Hematopoietic multipotent progenitor cell treated with erythropoietin and hydrocortisone succinate and interleukin-3 and kit ligand, for 15 days (in vitro differentiated cells): ENCODE measurements around the gene RABL6.
"Not testable (repeated sequence)": the region's sequence is repeated elsewhere in the genome, so short reads cannot be mapped to it uniquely, and the experiment has no call there.

Experiments used
- DNase-seq: peaks from one replicate; pipeline ENCODE4 v3.0.0-alpha.2; 2015; ENCODE audit warnings: low spot score

RABL6 gene

DNA sequence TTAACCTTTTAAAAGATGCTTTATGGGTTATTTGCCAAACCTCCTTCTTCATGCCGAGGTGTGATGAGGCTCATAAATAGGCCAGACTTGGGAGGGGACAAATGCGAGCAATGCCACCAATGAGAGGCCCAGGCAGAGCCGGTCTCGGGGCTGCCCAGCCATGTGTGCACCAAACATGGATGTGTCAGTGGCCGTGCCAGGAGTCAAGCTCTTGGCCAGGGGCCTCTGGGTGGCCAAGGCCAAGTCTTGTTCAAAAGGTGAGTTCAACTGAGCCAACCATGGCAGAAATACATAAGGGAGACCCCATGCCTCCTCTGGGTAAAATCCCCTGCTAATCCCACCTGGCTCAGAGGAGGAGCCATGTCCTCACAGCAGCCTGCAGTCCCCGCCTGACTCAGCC lies 32.6 kb upstream of the RABL6 start:
- DNase-seq: no peak

DNA sequence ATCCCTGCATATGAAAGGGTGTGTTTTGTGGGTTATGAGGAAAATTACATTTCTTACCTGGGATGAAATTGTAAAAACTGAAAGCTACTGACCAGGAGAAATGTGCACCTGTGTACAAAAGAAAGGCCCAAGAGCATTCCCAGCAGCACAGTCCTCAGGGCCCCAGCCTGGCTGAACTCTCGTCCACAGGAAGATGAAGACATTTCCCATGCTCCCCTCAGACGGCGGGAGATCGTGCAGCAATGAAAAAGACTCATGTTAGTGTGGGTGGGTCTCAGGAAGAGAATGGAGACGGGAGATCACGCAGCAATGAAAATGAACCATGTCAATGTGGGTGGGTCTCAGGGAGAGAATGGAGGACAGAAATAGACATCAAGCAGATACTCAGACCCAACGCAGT lies 30.8 kb upstream of the RABL6 start:
- DNase-seq: no peak

DNA sequence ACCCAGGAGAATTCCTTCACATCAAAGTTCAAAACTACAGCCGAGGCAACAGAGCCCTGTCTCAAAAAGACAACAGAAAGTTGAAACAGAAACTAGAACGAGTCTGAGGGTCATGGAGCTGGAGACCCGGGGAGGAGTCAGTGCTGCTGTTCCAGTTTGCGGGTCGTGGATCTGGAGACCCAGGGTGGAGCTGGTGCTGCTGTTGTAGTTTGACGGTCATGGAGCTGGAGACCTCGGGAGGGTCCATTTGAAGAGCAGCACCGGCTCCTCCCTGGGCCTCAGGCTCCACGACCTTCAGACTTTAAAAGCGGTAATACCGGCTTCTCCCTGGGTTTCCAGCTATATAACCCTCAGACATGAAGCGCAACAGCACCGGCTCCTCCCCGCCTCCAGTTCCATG lies 30.4 kb upstream of the RABL6 start:
- DNase-seq: no peak

DNA sequence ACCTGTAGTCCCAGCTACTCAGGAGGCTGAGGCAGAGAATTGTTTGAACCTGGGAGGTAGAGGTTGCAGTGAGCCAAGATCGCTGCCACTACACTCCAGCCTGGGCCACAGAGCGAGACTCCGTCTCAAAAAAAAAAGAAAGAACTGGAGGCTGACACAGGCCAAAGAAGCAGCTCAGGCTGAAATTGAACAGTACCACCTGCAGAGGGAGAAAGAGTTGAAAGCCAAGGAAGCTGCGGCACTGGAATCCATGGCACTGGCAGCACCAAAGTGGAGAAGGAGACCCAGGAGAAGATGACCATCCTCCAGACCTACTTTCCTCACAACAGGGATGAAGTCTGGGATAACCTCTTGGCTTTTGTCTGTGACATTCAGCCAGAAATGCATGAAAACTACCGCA lies 27.9 kb upstream of the RABL6 start:
- no peak for DNase-seq

DNA sequence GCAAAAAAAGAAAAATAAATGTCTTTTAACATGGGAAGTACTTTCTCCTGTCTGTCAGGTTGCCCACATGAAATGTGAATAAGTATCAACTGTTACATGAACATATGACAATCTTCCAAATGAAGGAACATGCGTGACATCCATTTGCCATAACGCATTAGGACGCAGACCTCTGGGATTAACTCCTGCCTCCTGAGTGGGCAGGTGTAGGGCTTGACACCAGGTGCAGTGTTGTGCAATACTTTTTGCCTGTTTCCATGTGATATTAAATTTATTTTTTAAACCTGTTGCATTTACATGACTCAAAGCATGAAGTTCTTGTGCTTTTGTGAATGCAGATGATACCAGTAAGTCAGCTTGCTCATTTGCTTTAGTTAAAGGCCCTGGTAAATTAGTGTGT lies 25.3 kb upstream of the RABL6 start:
- no peak for DNase-seq

DNA sequence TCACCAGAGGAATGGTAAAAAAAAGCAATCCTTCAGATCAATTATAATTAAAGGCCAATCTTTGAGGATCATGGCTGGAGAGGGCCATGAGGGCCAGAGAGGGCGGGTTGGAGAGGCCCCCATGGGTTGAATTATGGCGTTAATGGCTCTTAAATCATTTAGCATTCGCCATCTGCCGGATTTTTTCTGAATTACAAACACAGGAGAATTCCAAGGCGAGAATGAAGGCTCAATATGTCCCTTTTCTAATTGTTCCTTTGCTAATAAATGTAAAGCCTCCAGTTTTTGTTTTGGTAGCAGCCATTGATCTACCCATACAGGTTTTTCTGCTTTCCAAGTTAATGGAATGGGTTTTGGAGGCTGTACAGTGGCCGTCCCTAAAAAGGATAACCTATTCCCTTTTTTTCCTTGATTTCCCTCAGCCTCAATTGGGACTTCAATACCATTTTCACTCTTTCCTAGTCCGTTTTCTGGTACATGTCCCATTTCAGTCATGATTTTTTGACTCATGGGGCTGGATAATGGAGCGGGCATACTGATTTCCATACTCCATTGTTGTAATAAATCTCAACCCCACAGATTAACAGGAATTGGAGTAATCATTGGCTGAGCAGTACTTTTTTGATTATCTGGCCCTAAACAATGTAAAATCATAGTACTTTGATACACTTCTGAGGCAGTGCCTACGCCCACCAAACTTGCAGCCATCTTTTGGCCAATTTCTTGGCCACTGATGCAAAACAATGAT lies 23.3 kb upstream of the RABL6 start:
- peak; percentile 42 for DNase-seq

DNA sequence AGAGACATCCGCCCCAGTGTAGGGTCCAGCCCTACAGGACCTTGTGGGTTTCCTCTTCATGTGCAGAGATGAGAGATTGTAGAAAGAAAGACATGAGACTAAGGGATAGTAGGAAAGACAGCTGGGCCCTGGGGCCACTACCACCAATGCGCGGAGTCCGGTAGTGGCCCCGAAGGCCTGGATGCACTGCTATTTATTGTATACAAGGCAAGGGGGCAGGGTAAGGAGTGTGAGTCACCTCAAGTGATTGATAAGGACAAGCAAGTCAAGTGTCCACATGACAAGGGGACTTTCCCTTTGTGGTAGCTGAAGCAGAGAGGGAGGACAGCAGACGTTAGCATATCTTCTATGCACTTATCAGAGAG lies 22.8 kb upstream of the RABL6 start:
- DNase-seq: no peak

DNA sequence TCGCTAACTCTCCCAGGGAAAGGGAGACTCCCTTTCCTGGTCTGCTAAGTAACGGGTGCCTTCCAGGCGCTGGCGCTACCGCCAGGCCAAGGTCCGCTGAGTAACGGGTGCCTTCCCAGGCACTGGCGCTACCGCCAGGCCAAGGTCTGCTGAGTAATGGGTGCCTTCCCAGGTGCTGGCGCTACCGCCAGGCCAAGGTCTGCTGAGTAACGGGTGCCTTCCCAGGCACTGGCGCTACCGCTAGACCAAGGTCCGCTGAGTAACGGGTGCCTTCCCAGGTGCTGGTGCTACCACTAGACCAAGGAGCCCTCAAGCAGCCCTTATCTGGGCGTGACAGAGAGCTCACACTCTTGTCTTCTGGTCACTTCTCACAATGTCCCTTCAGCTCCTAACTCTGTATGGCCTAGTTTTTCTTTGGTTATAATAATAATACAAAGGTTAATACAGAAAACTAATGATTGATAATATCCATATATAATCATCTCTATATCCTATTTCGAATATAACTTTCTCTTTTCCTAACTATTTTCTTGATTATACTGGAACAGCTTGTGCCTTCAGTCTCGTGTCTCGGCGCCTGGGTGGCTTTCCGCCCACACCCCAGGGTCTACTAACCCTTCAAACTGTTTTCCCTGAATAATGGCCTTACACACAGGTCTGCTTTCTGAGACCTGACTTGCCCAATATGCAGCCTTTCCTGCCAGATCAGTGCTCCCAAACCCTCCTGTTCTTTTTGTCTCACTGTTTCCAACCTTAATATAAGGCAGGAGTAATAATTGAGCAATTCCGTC lies 22.0 kb upstream of the RABL6 start:
- not testable (repeated sequence) for DNase-seq

DNA sequence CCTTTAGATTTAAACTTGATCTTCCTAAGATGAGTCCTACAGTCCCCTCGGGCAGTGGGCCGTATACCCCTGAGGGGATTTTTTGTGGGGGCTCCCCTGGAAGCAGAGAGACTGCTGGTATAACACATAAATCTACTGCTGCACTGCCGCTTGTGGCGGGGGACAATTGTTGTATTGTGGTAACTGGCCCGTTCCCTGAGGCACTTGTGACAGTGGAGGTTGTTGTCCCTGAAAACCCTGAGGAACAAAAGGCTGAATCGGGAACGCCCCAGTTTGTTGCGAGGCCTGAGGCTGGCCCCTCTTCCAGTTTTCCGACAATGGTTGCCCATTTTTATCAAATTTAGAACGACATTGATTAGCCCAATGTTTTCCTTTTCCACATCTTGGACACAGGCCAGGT lies 21.3 kb upstream of the RABL6 start:
- no peak for DNase-seq

DNA sequence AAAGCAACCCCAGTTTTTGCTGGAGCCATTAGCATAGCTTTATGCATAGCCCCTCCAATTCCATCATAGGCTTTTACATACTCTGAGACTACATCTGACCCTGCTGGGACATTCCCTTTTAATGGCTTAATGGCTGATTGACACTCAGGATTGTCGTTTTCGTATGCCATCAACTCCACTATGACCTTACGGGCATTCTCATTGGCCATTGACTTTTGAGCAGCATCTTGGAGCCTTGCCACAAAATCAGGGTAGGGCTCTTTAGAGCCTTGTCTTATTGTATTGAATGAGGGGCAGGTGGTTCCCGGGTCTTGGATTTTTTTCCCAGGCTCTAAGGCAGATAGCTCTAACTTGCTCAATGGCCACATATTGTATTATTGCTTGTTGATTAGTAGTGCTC lies 20.8 kb upstream of the RABL6 start:
- not testable (repeated sequence) for DNase-seq

DNA sequence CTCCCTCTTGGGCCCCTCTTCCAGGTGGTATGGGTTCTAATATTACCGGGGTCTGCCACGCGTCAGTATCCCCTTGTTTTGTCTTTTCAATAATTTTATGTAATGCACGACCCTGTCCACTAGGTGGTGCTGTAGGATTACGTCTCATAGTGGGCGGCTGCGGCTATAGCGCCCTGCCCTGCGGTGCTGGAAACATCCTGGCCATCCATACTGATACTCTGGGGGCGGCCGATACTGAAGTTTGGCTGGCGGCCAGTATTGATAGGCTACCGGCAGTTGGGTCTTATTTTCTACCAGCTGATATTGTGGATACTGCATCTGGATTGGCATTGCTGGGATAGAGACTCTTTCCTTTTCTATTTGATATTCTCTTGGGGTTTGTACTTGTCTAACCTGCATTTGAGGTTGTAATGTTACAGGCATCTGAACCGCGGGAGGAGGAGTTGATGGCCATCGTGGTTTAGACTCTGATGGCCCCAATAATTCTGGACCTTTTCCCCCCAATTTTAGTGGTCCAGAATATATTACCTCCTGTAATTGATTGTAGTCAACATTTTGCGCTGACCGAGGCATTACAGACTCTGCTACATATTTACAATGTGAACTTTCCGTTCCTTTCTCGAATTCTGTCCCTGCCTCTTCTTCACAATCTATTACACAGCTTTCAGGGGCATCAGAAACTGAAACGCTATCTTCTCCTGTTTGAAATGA lies 19.9 kb upstream of the RABL6 start:
- peak; percentile 88 for DNase-seq

DNA sequence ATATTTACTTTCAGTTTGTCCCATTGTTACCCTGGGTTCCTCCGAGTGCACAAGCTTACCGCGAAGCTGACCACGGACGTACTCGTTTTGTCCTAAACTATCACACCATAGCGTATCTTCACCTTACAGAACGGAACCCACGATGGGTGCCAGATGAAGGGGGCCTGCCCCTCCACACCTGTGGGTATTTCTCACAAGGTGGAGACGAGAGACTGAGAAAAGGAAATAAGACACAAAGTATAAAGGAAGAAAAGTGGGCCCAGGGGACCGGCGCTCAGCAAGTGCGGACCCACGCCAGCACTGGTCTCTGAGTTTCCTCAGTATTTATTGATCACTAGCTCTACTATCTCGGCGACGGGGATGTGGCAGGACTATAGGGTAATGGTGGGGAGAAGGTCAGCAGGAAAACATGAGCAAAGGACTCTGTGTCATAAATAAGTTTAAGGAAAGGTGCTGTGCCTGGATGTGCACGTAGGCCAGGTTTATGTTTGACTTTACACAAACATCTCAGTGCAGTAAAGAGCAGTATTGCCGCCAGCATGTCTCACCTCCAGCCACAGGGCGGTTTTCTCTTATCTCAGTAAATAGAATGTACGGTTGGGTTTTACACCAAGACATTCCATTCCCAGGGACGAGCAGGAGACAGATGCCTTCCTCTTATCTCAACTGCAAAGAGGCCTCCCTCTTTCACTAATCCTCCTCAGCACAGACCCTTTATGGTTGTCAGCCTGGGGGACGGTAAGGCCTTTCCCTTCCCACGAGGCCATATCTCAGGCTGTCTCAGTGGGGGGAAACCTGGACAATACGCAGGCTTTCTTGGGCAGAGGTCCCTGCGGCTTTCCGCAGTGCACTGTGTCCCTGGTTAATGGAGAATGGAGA lies 18.9 kb upstream of the RABL6 start:
- DNase-seq: not testable (repeated sequence)

DNA sequence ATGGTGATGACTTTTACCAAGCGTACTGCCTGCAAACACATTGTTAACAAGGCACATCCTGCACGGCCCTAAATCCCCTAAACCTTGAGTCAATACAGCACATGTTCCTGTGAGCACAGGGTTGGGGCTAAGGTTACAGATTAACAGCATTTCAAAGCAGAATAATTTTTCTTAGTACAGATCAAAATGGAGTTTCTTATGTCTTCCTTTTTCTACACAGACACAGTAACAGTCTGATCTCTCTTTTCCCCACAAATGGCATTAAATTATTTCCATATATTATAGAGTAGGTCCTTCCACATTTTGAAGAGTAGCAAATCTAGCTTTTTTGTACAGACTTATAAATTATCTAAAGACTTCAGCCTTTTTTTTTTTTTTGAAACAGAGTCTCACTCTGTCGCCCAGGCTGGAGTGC lies 18.2 kb upstream of the RABL6 start:
- no peak for DNase-seq

DNA sequence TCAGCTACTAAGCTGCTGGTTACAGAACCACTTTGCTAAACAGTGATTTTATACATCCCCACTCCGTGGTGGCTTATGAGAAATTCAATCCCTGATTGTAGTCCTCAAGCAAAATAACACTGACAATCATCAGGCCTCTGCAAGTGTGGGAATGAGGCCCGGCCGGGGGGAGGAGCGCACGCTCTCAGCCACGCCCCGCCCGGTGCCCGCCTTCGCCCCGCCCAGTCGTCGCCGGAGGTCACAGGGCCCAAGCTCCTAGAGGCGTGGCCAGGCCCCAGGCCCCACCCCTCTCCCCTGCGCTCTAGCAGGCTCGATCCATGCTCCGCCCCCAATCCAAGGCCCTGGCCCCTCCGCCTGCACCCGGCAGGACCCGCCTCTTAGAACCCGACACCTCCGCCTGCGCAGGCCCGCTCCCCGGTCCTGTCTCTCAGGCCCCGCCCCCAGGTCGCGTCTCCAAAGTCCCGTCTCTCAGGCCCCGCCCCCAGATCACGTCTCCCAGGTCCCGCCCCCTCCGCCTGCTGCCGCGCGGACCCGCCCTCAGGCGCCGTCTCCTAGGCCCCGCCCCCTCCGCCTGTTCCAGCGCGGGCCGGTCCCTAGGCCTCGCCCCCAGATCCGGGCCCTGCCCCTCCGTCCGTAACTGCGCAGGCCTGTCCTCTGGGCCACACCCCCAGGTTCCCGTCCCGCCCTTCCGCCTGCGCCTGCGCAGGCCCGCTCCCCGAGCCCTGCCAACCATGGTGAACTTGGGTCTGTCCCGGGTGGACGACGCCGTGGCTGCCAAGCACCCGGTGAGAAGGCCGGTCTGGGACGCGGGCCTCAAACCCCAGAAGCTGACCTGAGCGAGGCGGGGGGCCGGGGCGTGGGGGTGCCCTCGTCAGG lies 16.9 kb upstream of the RABL6 start, which contains the start of gene TMEM141:
TSS of gene TMEM141 (plus strand) at position 705 of the 876 bp plus-strand sequence. CDS start at position 732, 27 bp downstream.
- DNase-seq: peak; percentile 100

DNA sequence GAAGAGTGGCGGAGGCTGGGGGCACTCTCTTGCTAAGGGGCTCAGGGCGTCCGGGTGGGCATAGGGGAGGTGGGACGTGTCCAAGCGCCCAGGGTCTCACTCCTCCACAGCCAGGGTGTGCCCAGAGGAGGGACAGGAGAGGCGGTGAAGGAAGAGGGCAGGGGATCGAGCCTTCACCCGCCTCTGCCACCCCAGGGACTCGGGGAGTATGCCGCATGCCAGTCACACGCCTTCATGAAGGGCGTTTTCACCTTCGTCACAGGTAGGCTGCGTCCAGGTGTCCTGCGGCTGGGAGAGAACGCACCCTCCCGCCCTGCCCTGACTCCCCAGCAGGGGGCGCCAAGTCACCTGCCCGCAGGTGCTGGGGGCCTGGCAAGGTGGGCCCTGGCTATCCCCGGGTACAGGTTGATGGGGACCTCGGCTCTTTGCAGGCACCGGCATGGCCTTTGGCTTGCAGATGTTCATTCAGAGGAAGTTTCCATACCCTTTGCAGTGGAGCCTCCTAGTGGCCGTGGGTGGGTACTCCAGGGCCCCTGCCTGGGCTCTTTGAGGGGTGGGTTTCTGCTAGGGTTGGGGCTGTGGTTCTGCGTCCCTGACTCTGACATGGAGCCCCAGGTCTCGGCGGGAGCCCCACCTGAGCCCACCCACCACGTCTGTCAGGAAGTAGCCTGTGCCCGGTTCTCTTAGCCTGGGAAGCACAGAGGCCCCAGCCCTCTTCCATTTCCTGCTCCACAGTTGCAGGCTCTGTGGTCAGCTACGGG lies 16.1 kb upstream of the RABL6 start:
- peak; percentile 67 for DNase-seq

DNA sequence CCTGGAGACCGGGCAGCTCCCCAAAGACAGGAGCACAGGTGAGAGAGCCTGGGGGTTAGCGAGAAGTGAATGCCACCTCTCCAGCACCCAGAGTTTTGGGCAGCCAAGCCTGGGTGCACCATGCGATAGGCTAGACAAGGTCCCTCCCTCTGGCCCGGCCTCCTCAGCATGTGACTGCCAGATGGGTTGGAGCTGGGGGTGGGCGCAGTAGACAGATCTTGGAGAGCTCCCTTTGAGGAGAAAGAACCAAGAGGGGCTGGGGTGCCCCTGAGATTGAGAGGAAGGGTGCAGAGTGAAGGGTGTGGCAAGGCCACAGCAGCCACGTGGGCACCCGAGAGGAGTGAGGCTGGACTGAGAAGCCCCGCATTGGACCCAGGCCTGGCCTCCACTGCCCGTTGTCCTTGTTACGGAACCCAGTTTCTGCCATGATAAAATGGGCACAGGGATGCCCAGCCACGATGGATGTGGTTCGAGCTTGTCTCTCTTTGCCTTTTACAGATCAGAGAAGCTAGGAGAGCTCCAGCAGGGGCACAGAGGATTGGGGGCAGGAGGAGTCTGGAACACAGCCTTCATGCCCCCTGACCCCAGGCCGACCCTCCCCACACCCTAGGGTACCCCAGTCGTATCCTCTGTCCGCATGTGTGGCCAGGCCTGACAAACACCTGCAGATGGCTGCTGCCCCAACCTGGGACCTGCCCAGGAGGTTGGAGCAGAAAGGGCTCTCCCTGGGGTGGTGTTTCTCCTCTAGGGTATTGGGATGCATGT lies 15.2 kb upstream of the RABL6 start:
- no peak for DNase-seq

DNA sequence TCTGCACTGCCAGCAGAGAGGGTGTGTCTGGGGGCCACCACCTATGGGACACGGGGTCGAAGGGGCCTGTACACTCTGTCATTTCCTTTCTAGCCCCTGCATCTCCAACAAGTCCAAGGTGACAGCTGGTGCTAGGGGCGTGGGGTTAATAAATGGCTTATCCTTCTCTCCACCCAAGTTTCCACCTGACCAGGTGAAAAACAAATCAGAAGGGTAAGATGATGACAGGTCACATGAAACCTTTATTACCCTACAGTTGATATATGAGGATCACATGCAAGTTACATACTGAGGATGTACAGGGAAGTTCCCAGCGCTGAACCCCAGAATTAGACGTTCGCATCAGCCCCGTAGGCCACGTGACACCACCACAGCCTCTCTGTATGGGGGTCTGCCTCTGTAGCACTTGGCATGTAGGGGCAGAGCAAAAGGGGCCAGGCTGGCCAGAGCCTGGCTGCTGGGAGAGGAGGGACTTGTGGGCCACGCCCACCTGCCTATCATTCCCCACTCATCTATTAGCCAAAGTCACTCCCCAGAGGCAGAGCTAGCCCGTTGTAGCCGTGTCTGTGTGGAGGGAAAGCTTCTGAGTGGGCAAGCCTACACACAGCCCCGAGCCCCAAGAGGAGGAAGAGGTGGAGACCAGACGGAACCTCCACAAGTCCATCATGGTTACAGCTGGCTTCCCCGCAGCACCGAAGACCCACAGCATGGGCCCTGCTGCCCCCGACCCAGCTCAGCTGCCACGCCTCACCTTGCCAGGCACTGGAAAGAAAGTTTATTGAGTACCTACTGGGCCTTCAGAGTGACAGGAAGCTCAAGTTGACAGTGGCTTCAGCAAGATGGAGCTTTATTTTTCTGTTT lies 14.4 kb upstream of the RABL6 start:
- peak; percentile 67 for DNase-seq

DNA sequence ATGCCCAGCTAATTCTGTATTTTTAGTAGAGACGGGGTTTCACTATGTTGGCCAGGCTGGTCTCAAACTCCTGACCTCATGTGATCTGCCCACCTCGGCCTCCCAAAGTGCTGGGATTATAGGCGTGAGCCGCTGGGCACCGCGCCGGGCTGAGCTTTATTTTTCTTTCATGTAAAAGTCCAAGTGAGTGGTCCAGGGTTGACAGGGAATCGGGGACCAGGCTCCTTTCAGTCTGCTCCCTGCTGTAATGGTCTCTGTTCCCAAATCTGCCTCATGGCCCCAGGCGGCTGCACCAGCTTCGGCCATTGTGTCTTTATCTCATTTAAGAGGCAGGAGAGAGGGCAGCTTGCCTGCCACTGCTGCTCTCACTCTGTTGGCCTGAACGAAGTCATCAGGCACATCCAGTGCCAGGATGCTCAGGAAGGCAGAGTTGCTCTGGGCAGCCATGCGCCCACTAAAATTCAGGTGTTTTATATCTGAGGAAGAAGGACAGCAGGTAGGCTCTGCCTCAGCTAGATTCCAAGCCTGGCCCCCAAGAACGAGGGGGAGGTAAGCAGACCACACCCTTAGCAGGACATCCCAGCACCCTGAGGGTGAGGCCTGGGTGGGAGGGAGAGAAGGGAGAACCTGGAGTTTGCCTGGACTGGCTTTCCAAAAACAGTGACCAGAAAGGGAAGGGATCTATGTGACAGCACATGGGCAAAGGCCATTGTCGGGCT lies 13.3 kb upstream of the RABL6 start:
- DNase-seq: no peak
